Measurements from ENCODE around the gene IMPDH2. TPM values are rescaled to one million over a fixed set of nuclear protein-coding genes. Genes with fewer than 3 reads are reported as not detected.

The IMPDH2 gene
- total and polyA plus RNA-seq, 10 of the 15 experiments (the other 5 are each of a cell fraction or from before 2014, with no cell fraction given) = 190 to 424 (median 345) TPM

GRCh38 chr3:49021213-49021812, 7.9 kb downstream of the IMPDH2 start (continued):
- TF ChIP-seq, protein P1, sequence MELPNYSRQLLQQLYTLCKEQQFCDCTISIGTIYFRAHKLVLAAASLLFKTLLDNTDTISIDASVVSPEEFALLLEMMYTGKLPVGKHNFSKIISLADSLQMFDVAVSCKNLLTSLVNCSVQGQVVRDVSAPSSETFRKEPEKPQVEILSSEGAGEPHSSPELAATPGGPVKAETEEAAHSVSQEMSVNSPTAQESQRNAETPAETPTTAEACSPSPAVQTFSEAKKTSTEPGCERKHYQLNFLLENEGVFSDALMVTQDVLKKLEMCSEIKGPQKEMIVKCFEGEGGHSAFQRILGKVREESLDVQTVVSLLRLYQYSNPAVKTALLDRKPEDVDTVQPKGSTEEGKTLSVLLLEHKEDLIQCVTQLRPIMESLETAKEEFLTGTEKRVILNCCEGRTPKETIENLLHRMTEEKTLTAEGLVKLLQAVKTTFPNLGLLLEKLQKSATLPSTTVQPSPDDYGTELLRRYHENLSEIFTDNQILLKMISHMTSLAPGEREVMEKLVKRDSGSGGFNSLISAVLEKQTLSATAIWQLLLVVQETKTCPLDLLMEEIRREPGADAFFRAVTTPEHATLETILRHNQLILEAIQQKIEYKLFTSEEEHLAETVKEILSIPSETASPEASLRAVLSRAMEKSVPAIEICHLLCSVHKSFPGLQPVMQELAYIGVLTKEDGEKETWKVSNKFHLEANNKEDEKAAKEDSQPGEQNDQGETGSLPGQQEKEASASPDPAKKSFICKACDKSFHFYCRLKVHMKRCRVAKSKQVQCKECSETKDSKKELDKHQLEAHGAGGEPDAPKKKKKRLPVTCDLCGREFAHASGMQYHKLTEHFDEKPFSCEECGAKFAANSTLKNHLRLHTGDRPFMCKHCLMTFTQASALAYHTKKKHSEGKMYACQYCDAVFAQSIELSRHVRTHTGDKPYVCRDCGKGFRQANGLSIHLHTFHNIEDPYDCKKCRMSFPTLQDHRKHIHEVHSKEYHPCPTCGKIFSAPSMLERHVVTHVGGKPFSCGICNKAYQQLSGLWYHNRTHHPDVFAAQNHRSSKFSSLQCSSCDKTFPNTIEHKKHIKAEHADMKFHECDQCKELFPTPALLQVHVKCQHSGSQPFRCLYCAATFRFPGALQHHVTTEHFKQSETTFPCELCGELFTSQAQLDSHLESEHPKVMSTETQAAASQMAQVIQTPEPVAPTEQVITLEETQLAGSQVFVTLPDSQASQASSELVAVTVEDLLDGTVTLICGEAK (IDR thresholded peaks at IDR 0.05; ENCODE audit: borderline replicate concordance) = no peak
- TF ChIP-seq SIX5 (IDR thresholded peaks at IDR 0.05; ENCODE audit: low read depth, low read length, severe bottlenecking) = peak; percentile 21
- TF ChIP-seq IRF3 (IDR thresholded peaks at IDR 0.05) = peak; percentile 49; the same call in 1 of the 2 replicates
- TF ChIP-seq MLLT1 (IDR thresholded peaks at IDR 0.05) = peak; percentile 90
- TF ChIP-seq ZBTB33 (IDR thresholded peaks at IDR 0.05) = 0 out of 2 replicates have a peak, but pooled peaks have one; percentile 24
- TF ChIP-seq JUND (IDR thresholded peaks at IDR 0.05; ENCODE audit: low read depth, low read length) = 0 out of 2 replicates have a peak, but pooled peaks have one; percentile 12

All from GM12878 (cell line).